SU-DHL-6 (cell line): ENCODE results near the gene TOM1L2.

ENCODE experiments used
- H2AFZ ChIP-seq: fragments of 200-600 bp; sonication (generic); 2 replicates; pipeline ENCODE4 v1.6.1; 2014; ENCODE audit warnings: low read depth, mild to moderate bottlenecking, moderate library complexity, mixed read lengths, antibody characterized with exemption, low read length; ENCODE audit not compliant: severe bottlenecking
- H3F3A ChIP-seq: fragments of 200-600 bp; shearing (Covaris generic); 2 replicates; pipeline ENCODE4 v1.6.0; 2016; ENCODE audit warnings: antibody characterized with exemption, mild to moderate bottlenecking; ENCODE audit not compliant: insufficient read depth
- H3K27ac ChIP-seq: fragments of 200-600 bp; sonication (generic); 2 replicates; pipeline ENCODE4 v1.5.1; 2016; ENCODE audit warnings: low read depth, mild to moderate bottlenecking, low read length, moderate library complexity, mixed read lengths
- H3K27me3 ChIP-seq: fragments of 200-600 bp; sonication (generic), shearing (Covaris generic); 2 replicates; pipeline ENCODE4 v1.6.0; 2014; ENCODE audit warnings: mild to moderate bottlenecking, low read length
- H3K36me3 ChIP-seq: fragments of 200-600 bp; sonication (generic); 2 replicates; pipeline ENCODE4 v1.6.1; 2014; ENCODE audit warnings: mild to moderate bottlenecking, low read length, mixed read lengths
- H3K4me2 ChIP-seq: fragments of 300-600, 200-600 bp; shearing (Covaris generic), sonication (generic); 2 replicates; pipeline ENCODE4 v1.6.0; 2014; ENCODE audit warnings: low read length, low read depth, mild to moderate bottlenecking; ENCODE audit not compliant: poor library complexity, severe bottlenecking
- H3K4me3 ChIP-seq: fragments of 200-600 bp; sonication (generic); 2 replicates; pipeline ENCODE4 v1.5.1; 2014; ENCODE audit warnings: antibody characterized with exemption, low read length, mild to moderate bottlenecking, mixed read lengths; ENCODE audit not compliant: insufficient read depth, poor library complexity, severe bottlenecking
- H3K79me2 ChIP-seq: fragments of 200-600 bp; sonication (generic); 2 replicates; pipeline ENCODE4 v1.6.1; 2014; ENCODE audit warnings: mild to moderate bottlenecking, low read length, moderate library complexity; ENCODE audit not compliant: insufficient read depth
- H3K9ac ChIP-seq: fragments of 200-600 bp; sonication (generic); 2 replicates; pipeline ENCODE4 v1.7.0; 2014; ENCODE audit warnings: mild to moderate bottlenecking, low read length
- H3K9me2 ChIP-seq: fragments of 200-600 bp; sonication (generic); replicated peaks from 2 replicates; pipeline ENCODE4 v1.6.1; 2014; ENCODE audit warnings: low read length; ENCODE audit not compliant: insufficient read depth
- H3K9me3 ChIP-seq: fragments of 200-600 bp; sonication (generic); 2 replicates; pipeline ENCODE4 v1.6.1; 2014; ENCODE audit warnings: low read length, mixed read lengths; ENCODE audit not compliant: insufficient read depth
- H4K20me1 ChIP-seq: fragments of 200-600 bp; sonication (generic); 2 replicates; pipeline ENCODE4 v1.6.1; 2014; ENCODE audit warnings: low read depth, mild to moderate bottlenecking, antibody characterized with exemption, low read length, moderate library complexity, mixed read lengths
- CTCF ChIP-seq: fragments of 200-600 bp; sonication (generic); IDR thresholded peaks from one replicate; pipeline ENCODE4 v1.5.1; 2017; ENCODE audit warnings: antibody characterized with exemption, mild to moderate bottlenecking, low read length, moderate library complexity; ENCODE audit not compliant: insufficient read depth, poor library complexity, severe bottlenecking
- EZH2phosphoT487 ChIP-seq: fragments of 200-600 bp; sonication (generic), shearing (Covaris generic); conservative IDR thresholded peaks from 2 replicates; pipeline ENCODE4 v1.6.1; 2018; ENCODE audit warnings: mild to moderate bottlenecking, antibody characterized with exemption, low read length, moderate library complexity, mixed read lengths

TOM1L2 gene

GRCh38 chr17:17872547-17873345, 99.5 kb downstream of the TOM1L2 start:
- no peak for TF ChIP-seq CTCF
- TF ChIP-seq EZH2phosphoT487, result no peak
- no peaks in the 10 kb centered on the region for H3K36me3 ChIP-seq

GRCh38 chr17:17871913-17872312, 100.3 kb downstream of the TOM1L2 start:
- Histone ChIP-seq H3K79me2 (no peaks in the 10 kb centered on the region), H3F3A (no peaks in the 10 kb centered on the region), H3K9me2 (no peaks in the 10 kb centered on the region), H2AFZ (no peak overlapping the region), H3K9ac (no peak overlapping the region), H3K27ac (no peak overlapping the region), H3K27me3 (no peaks in the 10 kb centered on the region), H3K36me3 (no peaks in the 10 kb centered on the region), H3K4me3 (no peak overlapping the region), H3K4me2 (no peak overlapping the region), H4K20me1 (no peaks in the 10 kb centered on the region), H3K9me3 (no peaks in the 10 kb centered on the region)
- TF ChIP-seq EZH2phosphoT487 (no peak), CTCF (no peak)

More at GRCh38 chr17:17872547-17873345, 99.5 kb downstream of the TOM1L2 start:
- H2AFZ ChIP-seq, result no peak overlapping the region
- H3K4me2 ChIP-seq, result no peak overlapping the region
- no peak overlapping the region for H3K4me3 ChIP-seq
- H3F3A ChIP-seq, result no peaks in the 10 kb centered on the region
- H3K9me3 ChIP-seq, result no peaks in the 10 kb centered on the region
- no peaks in the 10 kb centered on the region for H4K20me1 ChIP-seq
- no peaks in the 10 kb centered on the region for H3K9me2 ChIP-seq
- H3K27me3 ChIP-seq, result no peaks in the 10 kb centered on the region
- H3K27ac ChIP-seq, result no peak overlapping the region
- H3K79me2 ChIP-seq, result no peaks in the 10 kb centered on the region
- H3K9ac ChIP-seq, result no peak overlapping the region

- Histone ChIP-seq H2AFZ (no peak overlapping the region), H3K27ac (no peak overlapping the region), H3K9me3 (no peaks in the 10 kb centered on the region), H3K36me3 (no peaks in the 10 kb centered on the region), H3K9ac (no peak overlapping the region), H3K9me2 (no peaks in the 10 kb centered on the region), H3K4me3 (no peak overlapping the region), H3K27me3 (no peaks in the 10 kb centered on the region), H3K4me2 (no peak overlapping the region), H3K79me2 (no peaks in the 10 kb centered on the region), H4K20me1 (no peaks in the 10 kb centered on the region), H3F3A (no peaks in the 10 kb centered on the region)
- TF ChIP-seq EZH2phosphoT487 (no peak), CTCF (no peak)
These were observed 102.0 kb downstream of the TOM1L2 start for GRCh38 chr17:17870247-17870646.
